H1 (cell line): ENCODE measurements around the gene LOXL1. TPM values are rescaled to one million over a fixed set of nuclear protein-coding genes. Genes with fewer than 3 reads are reported as not detected.

ENCODE experiments used
- CTCF ChIA-PET: fragments of 300-600 bp; sonication (Branson Sonifier 250); formaldehyde crosslinking; loops from one replicate; lab custom pipeline; 2021; ENCODE audit not compliant: partially characterized antibody; lab: Charles Lee
- POLR2A ChIA-PET: fragments of 300-600 bp; sonication (Branson Sonifier 250); formaldehyde crosslinking; loops from one replicate; lab custom pipeline; 2021; ENCODE audit warnings: inconsistent platforms; ENCODE audit not compliant: partially characterized antibody; lab: Charles Lee
- DNase-seq, 2 experiments: peaks; one replicate each; pipeline versions ENCODE4 v3.0.0 to v3.0.0-alpha.2; 2010 to 2022; ENCODE audit warnings: low spot score in 2 of 2, low read depth in 1 of 2, mixed read lengths in 1 of 2
- FAIRE-seq: peaks from 2 replicates; lab custom pipeline; 2011; peaks lifted over from hg19 to GRCh38; lab: Jason Lieb, UNC
- H2AFZ ChIP-seq: 2 replicates; pipeline ENCODE4 v1.8.1; 2012; ENCODE audit warnings: low read length, inconsistent platforms
- H2AK5ac ChIP-seq: 2 replicates; pipeline ENCODE4 v1.6.1; 2013; ENCODE audit warnings: low read depth, low read length
- H2BK120ac ChIP-seq: replicated peaks from 2 replicates; pipeline ENCODE3; 2013; ENCODE audit warnings: low read depth, low read length, inconsistent platforms
- H2BK12ac ChIP-seq: 2 replicates; pipeline ENCODE4 v1.6.1; 2013; ENCODE audit warnings: low read depth, low read length
- H2BK15ac ChIP-seq: 2 replicates; pipeline ENCODE4 v1.6.1; 2013; ENCODE audit warnings: low read length
- H2BK20ac ChIP-seq: 2 replicates; pipeline ENCODE4 v1.6.1; 2013; ENCODE audit warnings: low read length
- H2BK5ac ChIP-seq: 2 replicates; pipeline ENCODE4 v1.6.1; 2013; ENCODE audit warnings: low read depth, low read length
- H3K14ac ChIP-seq: 2 replicates; pipeline ENCODE4 v1.6.1; 2013; ENCODE audit warnings: inconsistent platforms; ENCODE audit not compliant: insufficient read length
- H3K18ac ChIP-seq: 2 replicates; pipeline ENCODE4 v1.6.1; 2013; ENCODE audit warnings: low read length; ENCODE audit errors: extremely low read depth
- H3K23ac ChIP-seq: 2 replicates; pipeline ENCODE4 v1.6.1; 2013; ENCODE audit warnings: inconsistent platforms; ENCODE audit not compliant: insufficient read length
- H3K23me2 ChIP-seq: 2 replicates; pipeline ENCODE4 v1.6.1; 2013; ENCODE audit warnings: low read depth, low read length
- H3K27ac ChIP-seq: 2 replicates; pipeline ENCODE4 v1.6.1; 2011; ENCODE audit warnings: low read depth, low read length, inconsistent platforms
- H3K27me3 ChIP-seq, 4 experiments: replicated peaks in 1 of 4; 1 replicate in 1 of 4; 2 replicates in 3 of 4; pipeline versions ENCODE4 v1.6.1 to v1.8.1; 2011 to 2013; ENCODE audit warnings: low read length in 3 of 4, mild to moderate bottlenecking in 3 of 4, inconsistent platforms in 2 of 4, mixed read lengths in 2 of 4, moderate library complexity in 1 of 4; ENCODE audit not compliant: control insufficient read depth in 3 of 4, insufficient read depth in 3 of 4; ENCODE audit errors: extremely low read depth in 1 of 4
- H3K36me3 ChIP-seq, 4 experiments: 2 replicates each; pipeline versions ENCODE4 v1.6.1 to v1.8.1; 2011 to 2013; ENCODE audit warnings: mild to moderate bottlenecking in 4 of 4, low read length in 3 of 4, moderate library complexity in 2 of 4, control low read depth in 1 of 4, inconsistent platforms in 1 of 4; ENCODE audit not compliant: insufficient read depth in 4 of 4, control insufficient read depth in 2 of 4
- H3K4ac ChIP-seq: replicated peaks from 2 replicates; pipeline ENCODE3; 2013; ENCODE audit warnings: low read length, low read depth, mixed read lengths, inconsistent platforms; ENCODE audit not compliant: insufficient read length
- H3K4me1 ChIP-seq, 4 experiments: replicated peaks in 1 of 4; 1 replicate in 1 of 4; 2 replicates in 3 of 4; pipeline versions ENCODE4 v1.6.1 to v1.8.1; 2011 to 2013; ENCODE audit warnings: low read length in 3 of 4, inconsistent platforms in 2 of 4, mixed read lengths in 1 of 4; ENCODE audit not compliant: insufficient read depth in 4 of 4, control insufficient read depth in 3 of 4
- H3K4me2 ChIP-seq, 2 experiments: 2 replicates each; pipeline versions ENCODE4 v1.6.1 to v1.8.1; 2011 to 2013; ENCODE audit warnings: low read depth in 2 of 2, low read length in 2 of 2, control low read depth in 1 of 2, inconsistent platforms in 1 of 2, mild to moderate bottlenecking in 1 of 2; ENCODE audit not compliant: insufficient read depth in 1 of 2
- H3K4me3 ChIP-seq, 4 experiments: fragments of 200-600, 300-600 bp in 1 of 4; sonication (generic), shearing (Covaris generic), sonication (Bioruptor Twin) in 1 of 4; 2 replicates each; pipeline versions ENCODE4 v1.5.1 to v1.8.1; 2011 to 2016; ENCODE audit warnings: low read length in 4 of 4, low read depth in 3 of 4, control low read depth in 2 of 4, inconsistent platforms in 2 of 4, mild to moderate bottlenecking in 2 of 4, mixed read lengths in 1 of 4, moderate library complexity in 1 of 4; ENCODE audit not compliant: insufficient read depth in 2 of 4; ENCODE audit errors: extremely low read depth in 1 of 4
- H3K56ac ChIP-seq: replicated peaks from 2 replicates; pipeline ENCODE3; 2013; ENCODE audit warnings: low read depth, mild to moderate bottlenecking, mixed read lengths, low read length, inconsistent platforms; ENCODE audit not compliant: insufficient read length
- H3K79me1 ChIP-seq: 2 replicates; pipeline ENCODE4 v1.6.1; 2013; ENCODE audit warnings: low read depth, low read length, control low read depth
- H3K79me2 ChIP-seq, 2 experiments: 2 replicates each; pipeline versions ENCODE4 v1.6.1 to v1.8.1; 2012 to 2013; ENCODE audit warnings: low read length in 2 of 2, mild to moderate bottlenecking in 2 of 2, inconsistent platforms in 1 of 2; ENCODE audit not compliant: insufficient read depth in 2 of 2, control insufficient read depth in 1 of 2
- H3K9ac ChIP-seq, 4 experiments: replicated peaks in 1 of 4; 1 replicate in 1 of 4; 2 replicates in 3 of 4; pipeline versions ENCODE4 v1.6.1 to v1.8.1; 2011 to 2013; ENCODE audit warnings: low read depth in 3 of 4, low read length in 3 of 4, control low read depth in 2 of 4, mild to moderate bottlenecking in 2 of 4, moderate library complexity in 2 of 4, inconsistent platforms in 1 of 4; ENCODE audit errors: extremely low read depth in 1 of 4
- H3K9me3 ChIP-seq, 2 experiments: 2 replicates each; pipeline versions ENCODE4 v1.6.1 to v1.8.1; 2012 to 2013; ENCODE audit warnings: mild to moderate bottlenecking in 2 of 2, moderate library complexity in 2 of 2, control low read depth in 1 of 2, inconsistent platforms in 1 of 2, low read depth in 1 of 2, low read length in 1 of 2, mixed read lengths in 1 of 2; ENCODE audit not compliant: insufficient read depth in 2 of 2
- H4K20me1 ChIP-seq, 2 experiments: replicated peaks in 1 of 2; 2 replicates each; pipeline versions ENCODE3 to v1.8.1; 2011 to 2013; ENCODE audit warnings: inconsistent platforms in 2 of 2, low read length in 2 of 2, mild to moderate bottlenecking in 1 of 2; ENCODE audit not compliant: insufficient read depth in 2 of 2, control insufficient read depth in 1 of 2
- H4K5ac ChIP-seq: 2 replicates; pipeline ENCODE4 v1.6.1; 2013; ENCODE audit warnings: low read length, low read depth, mixed read lengths, inconsistent platforms; ENCODE audit not compliant: insufficient read length
- H4K8ac ChIP-seq: 2 replicates; pipeline ENCODE4 v1.8.0; 2013; ENCODE audit warnings: mild to moderate bottlenecking, moderate library complexity, low read length, inconsistent platforms; ENCODE audit not compliant: insufficient read depth; ENCODE audit errors: extremely low read depth
- H4K91ac ChIP-seq: replicated peaks from 2 replicates; pipeline ENCODE3; 2013; ENCODE audit warnings: low read length, mixed read lengths, inconsistent platforms; ENCODE audit not compliant: insufficient read length
- ATF2 ChIP-seq: IDR thresholded peaks from 2 replicates; pipeline ENCODE4 v1.6.1; 2012; ENCODE audit warnings: low read length, inconsistent platforms
- BCL11A ChIP-seq, 2 experiments: IDR thresholded peaks; one replicate each; pipeline ENCODE4 v1.6.1; 2011; ENCODE audit warnings: low read depth in 2 of 2, low read length in 2 of 2, mild to moderate bottlenecking in 2 of 2
- CBX8 ChIP-seq: fragments of 300-800, 300-1000 bp; sonication (generic); IDR thresholded peaks from 2 replicates; pipeline ENCODE4 v1.7.1; 2016; ENCODE audit warnings: low read depth, low read length, borderline replicate concordance
- CEBPB ChIP-seq: IDR thresholded peaks from 2 replicates; pipeline ENCODE4 v1.6.1; 2012; ENCODE audit warnings: low read depth, low read length
- FOSL1 ChIP-seq: IDR thresholded peaks from 2 replicates; pipeline ENCODE4 v1.6.1; 2011; ENCODE audit warnings: mild to moderate bottlenecking, low read depth, low read length, moderate library complexity; ENCODE audit not compliant: insufficient read depth
- HDAC6 ChIP-seq: IDR thresholded peaks from one replicate; pipeline ENCODE4 v1.7.1; 2012; ENCODE audit warnings: low read depth, mild to moderate bottlenecking, inconsistent platforms, low read length, moderate library complexity
- MAFK ChIP-seq: IDR thresholded peaks from 2 replicates; pipeline ENCODE4 v1.6.1; 2012; ENCODE audit warnings: low read depth, mild to moderate bottlenecking, improper control_type of control experiment, low read length
- POU5F1 ChIP-seq: IDR thresholded peaks from 2 replicates; pipeline ENCODE4 v1.6.1; 2011; ENCODE audit warnings: low read depth, mild to moderate bottlenecking, low read length, moderate library complexity
- SIX5 ChIP-seq: IDR thresholded peaks from 2 replicates; pipeline ENCODE4 v1.6.1; 2011; ENCODE audit warnings: mild to moderate bottlenecking, low read depth, low read length
- SP2 ChIP-seq: IDR thresholded peaks from 2 replicates; pipeline ENCODE4 v1.6.1; 2012; ENCODE audit warnings: mild to moderate bottlenecking, low read length, inconsistent platforms
- TAF7 ChIP-seq: optimal IDR thresholded peaks from 2 replicates; pipeline ENCODE3; 2011; ENCODE audit warnings: low read depth, mild to moderate bottlenecking, inconsistent platforms, low read length, moderate library complexity, borderline replicate concordance
- TBP ChIP-seq: IDR thresholded peaks from 2 replicates; pipeline ENCODE4 v1.6.1; 2011; ENCODE audit warnings: low read depth, low read length, improper control_type of control experiment
- YY1 ChIP-seq: IDR thresholded peaks from 2 replicates; pipeline ENCODE4 v1.6.1; 2011; ENCODE audit warnings: low read depth, mild to moderate bottlenecking, low read length
- WGBS, 2 experiments: shearing (Covaris generic) in 1 of 2; methylation state at CpG; one replicate each; pipeline versions ENCODE4 v1.1.6 to v1.1.7; 2013 to 2015; ENCODE audit warnings: low lambda C conversion rate in 2 of 2, mixed read lengths in 2 of 2, inconsistent platforms in 1 of 2, low coverage in 1 of 2, missing lambda C conversion rate in 1 of 2; ENCODE audit not compliant: insufficient replicate concordance in 2 of 2, insufficient coverage in 1 of 2, insufficient read length in 1 of 2; ENCODE audit errors: extremely low coverage in 1 of 2, missing lambda C conversion rate in 1 of 2; 5-methylcytosine and 5-hydroxymethylcytosine counted together
- polyA plus RNA-seq, 7 experiments: library from polyadenylated mRNA; depleted of rRNA in 3 of 7; stranded (reverse) in 5 of 7; unstranded in 2 of 7; fragments of >200 nt in 5 of 7; fragments of 200-250 nt in 2 of 7; gene quantifications; 1 replicate in 5 of 7; 2 replicates in 1 of 7; 4 replicates in 1 of 7; pipeline versions ENCODE4 v1.2.1 to v1.2.3, GENCODE V29; 2011 to 2013; ENCODE audit warnings: missing spikeins in 2 of 7, mixed read lengths in 2 of 7
- total RNA-seq: library from RNA; stranded (reverse); fragmentation: NEBNext Ultra II Directional; extraction: Animal tissue kit (Norgen Biotek cat#: 25700); gene quantifications from 2 replicates; pipeline ENCODE4 v1.2.1, GENCODE V29; 2021

Gene LOXL1
- total and polyA plus RNA-seq, 2 of the 8 experiments (the other 6 are each of a cell fraction or from before 2014, with no cell fraction given) = 8.1 to 14.4 TPM

- DNase-seq = no peak
- Histone ChIP-seq H3K4ac (no peak overlapping the region), H3K56ac (no peak overlapping the region), H2BK20ac (no peak overlapping the region), H3K27ac (no peak overlapping the region), H3K14ac (no peak overlapping the region), H3K27me3 (peaks cover 0 to 8% (median 1%) of the 10 kb centered on the region in 4 experiments; a peak in 1 of 7 replicates), H2BK5ac (no peak overlapping the region), H4K5ac (no peak overlapping the region), H2BK15ac (no peak overlapping the region), H4K91ac (no peak overlapping the region), H3K4me3 (0 out of 8 replicates have a peak overlapping the region, but pooled peaks of 1 of the 4 experiments have one; percentile 90), H3K9ac (no peak overlapping the region), H3K4me1 (peaks cover 0 to 7% (median under 1%) of the 10 kb centered on the region in 4 experiments; a peak in 3 of 7 replicates), H4K20me1 (peaks cover 0 to 5% of the 10 kb centered on the region in 2 experiments), H3K23ac (no peak overlapping the region), H2AFZ (no peak overlapping the region), H2AK5ac (no peak overlapping the region), H4K8ac (no peak overlapping the region), H3K4me2 (peak overlapping the region in 1 of 2 experiments; percentile 92; a peak in 3 of 4 replicates), H3K9me3 (no peaks in the 10 kb centered on the region), H3K79me1 (no peaks in the 10 kb centered on the region), H3K36me3 (no peaks in the 10 kb centered on the region), H3K18ac (no peak overlapping the region), H3K79me2 (peaks cover 0 to 14% of the 10 kb centered on the region in 2 experiments; a peak in 2 of 4 replicates), H3K23me2 (peaks cover 11% of the 10 kb centered on the region; the same call in 1 of the 2 replicates), H2BK120ac (no peak overlapping the region), H2BK12ac (0 out of 2 replicates have a peak overlapping the region, but pooled peaks have one; percentile 30)
- CTCF ChIA-PET = interaction anchor here (0.6 to 11.4 kb wide), 13 partner anchors 9 to 211 kb away, joined by 3 to 167 read pairs (median 4); partner anchors contain the start of gene STRA6
- POLR2A ChIA-PET = no interaction called here
- 65% methylated on average over 5 of the region's 5 CpGs; no CpG with 5 or more reads in 1 of the 2 experiments for WGBS, 2 experiments
- no peak for FAIRE-seq
- TF ChIP-seq FOSL1 = no peak
- TF ChIP-seq POU5F1 = no peak
- no peak for TF ChIP-seq CEBPB
- TF ChIP-seq MAFK = no peak
- TF ChIP-seq CBX8 = no peak
- TF ChIP-seq YY1 = no peak
- no peak for TF ChIP-seq TAF7
- TF ChIP-seq HDAC6 = no peak
- no peak for TF ChIP-seq ATF2
- TF ChIP-seq SP2 = no peak
- TF ChIP-seq SIX5 = no peak
- no peak for TF ChIP-seq BCL11A (IDR thresholded peaks at IDR 0.05; ENCODE audit: low read depth in 2 of 2, low read length in 2 of 2)
- no peak for TF ChIP-seq TBP
Observed at GRCh38 chr15:73992594-73992898, 66.3 kb downstream of the LOXL1 start.
